A549 treated with AZD9567 at 1 μM for 4 hours (cell line): Measurements from ENCODE around the gene SLAIN2. TPM values are rescaled to one million over a fixed set of nuclear protein-coding genes. Genes with fewer than 3 reads are reported as not detected.

ENCODE experiments used
- total RNA-seq: library from RNA; stranded (reverse); fragments of 200-300 nt; extraction: Qiagen RNA extraction; gene quantifications from 5 replicates; pipeline ENCODE4 v1.2.3, GENCODE V29; 2022; ENCODE audit not compliant: insufficient read depth

Gene SLAIN2
- total RNA-seq, result 16.3 to 19.8 TPM (median 16.8 TPM) in 5 replicates

GRCh38 chr4:48340965-48341775, at the start of gene SLAIN2:
Gene SLAIN2, plus strand, starts transcription at chr4:48341529. Its CDS starts 211 bp downstream, at chr4:48341740.

Other genes starting within 250 kb of the SLAIN2 start
- gene TXK, start 207.3 kb upstream of the SLAIN2 start, total RNA-seq, result 0.16 to 0.35 TPM (median 0.23 TPM) in 4 of 5 replicates, not detected in the other
- 1.4 to 7.7 TPM (median 1.7 TPM) in 5 replicates for gene TEC, start 71.7 kb upstream of the SLAIN2 start, total RNA-seq
- gene SLC10A4, start 141.8 kb downstream of the SLAIN2 start, total RNA-seq, result 4.2 to 6.9 TPM (median 6.4 TPM) in 5 replicates
- gene ZAR1, start 148.7 kb downstream of the SLAIN2 start, total RNA-seq, result 0.07 to 0.14 TPM (median 0.09 TPM) in 4 of 5 replicates, not detected in the other